ENCODE data around the gene RBM15.

Gene RBM15

DNA sequence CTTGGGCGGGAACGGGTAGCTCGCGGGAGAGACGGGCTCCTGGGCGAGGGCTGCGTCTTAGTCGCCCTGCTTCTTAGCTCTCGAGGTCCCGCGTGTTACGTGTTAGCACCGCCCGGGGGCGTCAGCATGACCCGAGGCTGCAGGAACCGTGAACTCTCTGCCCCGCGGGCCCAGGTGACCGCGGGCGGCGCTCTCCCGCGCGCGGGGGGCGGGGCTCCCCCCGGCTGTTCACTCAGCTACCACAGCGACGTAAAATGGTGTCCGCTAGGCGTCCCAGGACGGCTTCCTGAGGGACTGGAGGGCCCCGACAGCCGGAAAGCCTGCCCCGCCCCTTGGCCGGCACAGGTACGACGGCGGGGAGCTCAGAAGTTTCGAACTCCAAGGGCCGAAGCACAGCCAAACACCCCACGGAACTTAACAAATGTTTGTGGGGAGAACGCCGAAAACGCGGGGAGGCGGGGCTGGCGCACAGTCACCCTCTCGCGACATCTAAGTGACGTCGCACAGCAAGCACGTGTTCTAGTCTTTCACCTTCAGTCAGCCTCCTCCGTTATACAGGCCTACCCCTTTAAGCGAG is 780 bp upstream of the RBM15 start:
- ATAC-seq (peak; percentile 87), DNase-seq (peak; percentile 97)
- no peaks in the 10 kb centered on the region for H3K27me3 Mint-ChIP-seq
- H3K4me1 Mint-ChIP-seq: peaks cover 55% of the 10 kb centered on the region
- H3K9me3 Mint-ChIP-seq: no peaks in the 10 kb centered on the region
- peak overlapping the region in 1 of 2 donors; percentile 99 for H3K27ac Mint-ChIP-seq
- no peak overlapping the region for H3K4me3 Mint-ChIP-seq

DNA sequence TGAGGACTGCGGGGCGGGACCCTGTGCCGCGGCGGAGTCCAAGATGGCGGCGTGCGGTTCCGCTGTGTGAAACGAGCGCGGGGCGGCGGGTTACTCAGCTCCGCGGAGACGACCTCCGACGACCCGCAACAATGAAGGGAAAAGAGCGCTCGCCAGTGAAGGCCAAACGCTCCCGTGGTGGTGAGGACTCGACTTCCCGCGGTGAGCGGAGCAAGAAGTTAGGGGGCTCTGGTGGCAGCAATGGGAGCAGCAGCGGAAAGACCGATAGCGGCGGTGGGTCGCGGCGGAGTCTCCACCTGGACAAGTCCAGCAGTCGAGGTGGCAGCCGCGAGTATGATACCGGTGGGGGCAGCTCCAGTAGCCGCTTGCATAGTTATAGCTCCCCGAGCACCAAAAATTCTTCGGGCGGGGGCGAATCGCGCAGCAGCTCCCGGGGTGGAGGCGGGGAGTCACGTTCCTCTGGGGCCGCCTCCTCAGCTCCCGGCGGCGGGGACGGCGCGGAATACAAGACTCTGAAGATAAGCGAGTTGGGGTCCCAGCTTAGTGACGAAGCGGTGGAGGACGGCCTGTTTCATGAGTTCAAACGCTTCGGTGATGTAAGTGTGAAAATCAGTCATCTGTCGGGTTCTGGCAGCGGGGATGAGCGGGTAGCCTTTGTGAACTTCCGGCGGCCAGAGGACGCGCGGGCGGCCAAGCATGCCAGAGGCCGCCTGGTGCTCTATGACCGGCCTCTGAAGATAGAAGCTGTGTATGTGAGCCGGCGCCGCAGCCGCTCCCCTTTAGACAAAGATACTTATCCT is 430 bp downstream of the RBM15 start:
- peaks cover 66% of the 10 kb centered on the region for H3K4me1 Mint-ChIP-seq

GRCh38 chr1:110340207-110340468 is 961 bp downstream of the RBM15 start:
- ATAC-seq (no peak), DNase-seq (no peak)
- Mint-ChIP-seq H3K27ac (no peak overlapping the region), H3K27me3 (no peaks in the 10 kb centered on the region), H3K4me3 (no peak overlapping the region), H3K9me3 (no peaks in the 10 kb centered on the region), H3K4me1 (peaks cover 66% of the 10 kb centered on the region)

More for the DNA sequence above, 430 bp downstream of the RBM15 start:
- Mint-ChIP-seq H3K27me3 (no peaks in the 10 kb centered on the region), H3K27ac (no peak overlapping the region), H3K4me3 (no peak overlapping the region), H3K9me3 (no peaks in the 10 kb centered on the region)
- ATAC-seq (peak; percentile 13), DNase-seq (peak; percentile 52 to 76)

DNA sequence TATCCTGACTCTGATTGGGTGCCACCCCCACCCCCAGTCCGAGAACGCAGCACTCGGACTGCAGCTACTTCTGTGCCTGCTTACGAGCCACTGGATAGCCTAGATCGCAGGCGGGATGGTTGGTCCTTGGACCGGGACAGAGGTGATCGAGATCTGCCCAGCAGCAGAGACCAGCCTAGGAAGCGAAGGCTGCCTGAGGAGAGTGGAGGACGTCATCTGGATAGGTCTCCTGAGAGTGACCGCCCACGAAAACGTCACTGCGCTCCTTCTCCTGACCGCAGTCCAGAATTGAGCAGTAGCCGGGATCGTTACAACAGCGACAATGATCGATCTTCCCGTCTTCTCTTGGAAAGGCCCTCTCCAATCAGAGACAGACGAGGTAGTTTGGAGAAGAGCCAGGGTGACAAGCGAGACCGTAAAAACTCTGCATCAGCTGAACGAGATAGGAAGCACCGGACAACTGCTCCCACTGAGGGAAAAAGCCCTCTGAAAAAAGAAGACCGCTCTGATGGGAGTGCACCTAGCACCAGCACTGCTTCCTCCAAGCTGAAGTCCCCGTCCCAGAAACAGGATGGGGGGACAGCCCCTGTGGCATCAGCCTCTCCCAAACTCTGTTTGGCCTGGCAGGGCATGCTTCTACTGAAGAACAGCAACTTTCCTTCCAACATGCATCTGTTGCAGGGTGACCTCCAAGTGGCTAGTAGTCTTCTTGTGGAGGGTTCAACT is 2.1 kb downstream of the RBM15 start:
- ATAC-seq: no peak
- no peaks in the 10 kb centered on the region for H3K27me3 Mint-ChIP-seq
- H3K9me3 Mint-ChIP-seq: no peaks in the 10 kb centered on the region
- DNase-seq: no peak
- H3K4me1 Mint-ChIP-seq: peaks cover 68% of the 10 kb centered on the region
- no peak overlapping the region for H3K4me3 Mint-ChIP-seq
- H3K27ac Mint-ChIP-seq: peak overlapping the region; percentile 19 to 34

- H3K9me3 Mint-ChIP-seq: no peaks in the 10 kb centered on the region
- peaks cover 68% of the 10 kb centered on the region for H3K4me1 Mint-ChIP-seq
- no peak overlapping the region for H3K4me3 Mint-ChIP-seq
- H3K27me3 Mint-ChIP-seq: no peaks in the 10 kb centered on the region
- no peak for DNase-seq
- peak overlapping the region in 1 of 2 donors; percentile 34 for H3K27ac Mint-ChIP-seq
- ATAC-seq: no peak
These were observed 2.7 kb downstream of the RBM15 start for GRCh38 chr1:110341872-110342331.

DNA sequence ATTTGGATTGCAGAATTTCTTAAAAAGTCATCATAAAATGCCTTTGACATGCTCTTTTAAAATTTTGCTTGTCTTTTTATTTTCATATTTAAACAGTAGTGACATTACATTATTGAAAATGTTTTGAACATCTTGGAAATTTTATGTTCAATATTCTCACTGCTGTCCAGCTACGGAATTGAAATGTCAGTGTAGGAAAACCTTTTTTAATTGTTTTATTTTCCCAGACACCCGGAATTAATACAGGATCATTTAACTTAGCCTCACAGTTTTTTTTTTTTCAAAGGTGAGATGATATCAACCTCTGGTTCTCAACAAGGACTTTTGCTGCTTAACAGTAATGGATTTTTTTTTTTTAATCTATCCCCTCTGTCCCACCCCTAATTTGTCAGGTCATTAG is 4.1 kb downstream of the RBM15 start:
- no peaks in the 10 kb centered on the region for H3K9me3 Mint-ChIP-seq
- DNase-seq (no peak), ATAC-seq (no peak)
- no peak overlapping the region for H3K4me3 Mint-ChIP-seq
- H3K4me1 Mint-ChIP-seq: peaks cover 80% of the 10 kb centered on the region
- H3K27me3 Mint-ChIP-seq: no peaks in the 10 kb centered on the region
- peak overlapping the region; percentile 54 to 58 for H3K27ac Mint-ChIP-seq

GRCh38 chr1:110344152-110344551 is 5.0 kb downstream of the RBM15 start:
- ATAC-seq (no peak), DNase-seq (no peak)
- H3K4me3 Mint-ChIP-seq: no peak overlapping the region
- H3K4me1 Mint-ChIP-seq: peaks cover 89% of the 10 kb centered on the region
- peak overlapping the region in 1 of 2 donors; percentile 7 for H3K27ac Mint-ChIP-seq
- H3K27me3 Mint-ChIP-seq: no peaks in the 10 kb centered on the region
- no peaks in the 10 kb centered on the region for H3K9me3 Mint-ChIP-seq

DNA sequence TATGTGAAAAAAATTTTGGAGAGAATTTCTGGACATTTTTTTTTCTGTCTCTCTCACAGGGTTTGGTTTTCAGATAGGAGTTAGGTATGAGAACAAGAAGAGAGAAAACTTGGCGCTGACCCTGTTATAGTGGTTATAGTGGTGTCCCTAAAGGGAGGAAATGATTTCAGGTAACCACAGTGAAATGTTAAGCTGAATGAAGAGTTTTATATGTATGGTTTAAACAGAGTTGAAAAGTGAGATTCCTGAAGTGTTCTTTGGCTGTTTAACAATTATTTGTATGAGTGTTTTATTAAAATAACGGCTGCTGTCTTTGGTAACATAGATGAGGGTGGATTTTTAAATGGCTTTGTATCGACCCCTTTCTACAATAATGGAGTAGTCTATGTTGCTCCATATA is 6.3 kb downstream of the RBM15 start:
- Mint-ChIP-seq H3K4me3 (peak overlapping the region; percentile 41 to 78), H3K9me3 (no peaks in the 10 kb centered on the region), H3K27me3 (no peaks in the 10 kb centered on the region), H3K4me1 (peaks cover 91% of the 10 kb centered on the region), H3K27ac (no peak overlapping the region)
- ATAC-seq (peak; percentile 70), DNase-seq (no peak)

DNA sequence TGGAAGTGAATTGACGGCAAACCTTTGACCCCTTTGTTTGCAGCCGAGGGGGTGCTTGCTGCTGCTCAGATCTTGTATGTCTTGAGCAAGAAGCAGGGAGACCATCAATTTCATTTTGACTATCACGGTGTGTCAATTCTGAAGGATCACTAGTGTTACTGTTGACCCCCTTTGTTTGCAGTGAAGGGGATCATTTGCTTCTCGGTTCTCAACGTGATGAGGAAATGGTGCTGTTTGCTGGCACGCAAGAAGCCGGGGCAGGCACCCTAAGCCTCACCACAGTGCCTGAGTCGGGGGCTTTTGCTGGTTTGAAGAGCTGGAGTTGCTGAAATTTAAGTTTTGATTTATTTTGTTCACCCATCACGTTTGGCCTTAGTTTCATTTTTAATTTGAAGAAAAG is 7.5 kb downstream of the RBM15 start:
- no peak overlapping the region for H3K27ac Mint-ChIP-seq
- H3K4me1 Mint-ChIP-seq: peaks cover 91% of the 10 kb centered on the region
- no peak for ATAC-seq
- no peaks in the 10 kb centered on the region for H3K9me3 Mint-ChIP-seq
- H3K27me3 Mint-ChIP-seq: no peaks in the 10 kb centered on the region
- DNase-seq: no peak
- peak overlapping the region in 1 of 2 donors; percentile 61 for H3K4me3 Mint-ChIP-seq

GRCh38 chr1:110347182-110347893 is 8.2 kb downstream of the RBM15 start:
- H3K9me3 Mint-ChIP-seq: no peaks in the 10 kb centered on the region
- peak overlapping the region; percentile 48 to 61 for H3K4me3 Mint-ChIP-seq
- H3K4me1 Mint-ChIP-seq: peaks cover 85% of the 10 kb centered on the region
- no peak for ATAC-seq
- DNase-seq: no peak
- H3K27ac Mint-ChIP-seq: no peak overlapping the region
- no peaks in the 10 kb centered on the region for H3K27me3 Mint-ChIP-seq

DNA sequence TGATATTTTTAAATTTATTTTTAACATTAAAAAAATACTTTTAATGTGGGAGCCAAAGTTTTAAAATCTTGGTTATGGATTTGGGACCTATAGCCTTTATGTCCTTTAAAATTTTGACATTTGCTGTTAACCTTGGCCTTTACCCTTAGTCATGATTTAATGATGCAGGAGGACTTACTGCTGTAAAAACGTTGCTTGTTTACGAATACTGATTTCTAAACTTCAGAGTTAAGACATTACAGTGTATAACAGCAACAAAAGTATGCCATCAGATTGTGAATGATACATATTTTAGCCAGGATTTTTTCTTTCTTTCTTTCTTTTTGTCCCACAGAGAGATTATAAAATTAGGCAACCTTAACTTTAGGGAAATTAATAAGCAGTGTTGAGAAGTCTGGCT is 8.9 kb downstream of the RBM15 start:
- Mint-ChIP-seq H3K4me3 (peak overlapping the region in 1 of 2 donors; percentile 61), H3K27ac (no peak overlapping the region), H3K27me3 (no peaks in the 10 kb centered on the region), H3K9me3 (no peaks in the 10 kb centered on the region), H3K4me1 (peaks cover 79% of the 10 kb centered on the region)
- DNase-seq (no peak), ATAC-seq (no peak)

DNA sequence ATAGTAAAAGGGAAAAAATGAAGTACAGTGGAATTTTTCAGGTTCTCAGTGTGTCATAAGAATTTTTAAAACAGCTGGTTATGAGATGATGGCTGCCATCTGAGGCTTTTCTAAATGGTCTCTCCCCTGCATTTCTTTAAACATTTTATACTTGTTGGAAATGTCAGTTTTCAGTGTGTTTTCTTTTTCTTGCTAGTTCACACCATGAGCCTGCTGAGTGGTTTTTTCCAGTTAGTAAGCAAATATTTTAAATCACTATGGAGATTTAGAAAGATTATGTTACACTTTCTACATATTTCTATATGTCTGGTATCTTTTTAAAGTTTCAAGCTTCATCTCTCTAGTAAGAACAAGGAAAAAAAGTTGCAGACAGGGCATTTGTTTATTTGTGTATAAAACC is 9.6 kb downstream of the RBM15 start:
- H3K4me1 Mint-ChIP-seq: peaks cover 72% of the 10 kb centered on the region
- H3K4me3 Mint-ChIP-seq: peak overlapping the region in 1 of 2 donors; percentile 61
- no peak overlapping the region for H3K27ac Mint-ChIP-seq
- DNase-seq (no peak), ATAC-seq (no peak)
- H3K27me3 Mint-ChIP-seq: no peaks in the 10 kb centered on the region
- no peaks in the 10 kb centered on the region for H3K9me3 Mint-ChIP-seq

GRCh38 chr1:110350360-110350759 is 11.2 kb downstream of the RBM15 start:
- Mint-ChIP-seq H3K27ac (peak overlapping the region; percentile 9 to 85), H3K4me1 (peaks cover 66% of the 10 kb centered on the region), H3K27me3 (no peaks in the 10 kb centered on the region), H3K4me3 (peak overlapping the region in 1 of 2 donors; percentile 36), H3K9me3 (no peaks in the 10 kb centered on the region)
- ATAC-seq (peak; percentile 31), DNase-seq (no peak)

DNA sequence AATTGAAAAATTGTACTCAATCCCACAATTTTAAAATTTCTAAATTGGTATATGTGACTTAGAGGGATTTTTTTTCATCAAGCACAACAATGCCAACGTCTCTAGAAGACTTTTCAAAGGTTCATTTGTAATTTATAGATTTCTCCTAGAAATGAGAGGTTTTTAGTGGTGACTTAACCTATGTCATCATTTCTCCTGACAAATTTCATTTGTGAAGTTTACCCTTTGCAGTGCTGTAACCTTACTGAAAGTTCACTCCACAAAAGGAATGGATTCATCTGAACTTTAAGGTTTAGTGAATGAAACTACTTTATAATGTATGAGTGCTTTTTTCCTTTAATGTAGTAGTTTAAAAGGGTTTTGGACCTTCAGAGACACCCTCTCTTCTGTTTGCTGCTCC is 16.1 kb downstream of the RBM15 start:
- DNase-seq: no peak
- no peaks in the 10 kb centered on the region for H3K27me3 Mint-ChIP-seq
- H3K4me3 Mint-ChIP-seq: no peak overlapping the region
- H3K4me1 Mint-ChIP-seq: peaks cover 33% of the 10 kb centered on the region
- no peaks in the 10 kb centered on the region for H3K9me3 Mint-ChIP-seq
- H3K27ac Mint-ChIP-seq: no peak overlapping the region
- no peak for ATAC-seq

DNA sequence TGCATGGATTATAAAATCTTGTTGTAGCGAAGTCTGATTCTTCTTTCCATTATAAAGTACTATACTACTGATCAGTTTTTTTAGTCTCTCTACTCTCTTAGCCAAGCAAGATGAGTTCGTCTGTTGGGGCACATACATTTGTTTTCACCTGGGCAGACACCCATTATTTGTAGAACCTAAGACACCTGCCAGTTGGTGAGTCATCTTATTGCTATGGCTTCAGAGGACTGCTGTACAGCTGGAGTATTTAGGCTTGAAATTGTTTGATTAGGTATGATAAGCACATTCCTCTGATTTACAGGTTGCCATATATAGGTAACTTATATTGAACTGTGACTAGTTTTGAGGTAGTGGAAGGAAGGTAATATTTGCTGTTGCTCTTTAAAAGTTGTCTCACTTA is 17.2 kb downstream of the RBM15 start:
- no peaks in the 10 kb centered on the region for H3K9me3 Mint-ChIP-seq
- peaks cover 23% of the 10 kb centered on the region for H3K4me1 Mint-ChIP-seq
- ATAC-seq (no peak), DNase-seq (no peak)
- H3K27me3 Mint-ChIP-seq: no peaks in the 10 kb centered on the region
- no peak overlapping the region for H3K27ac Mint-ChIP-seq
- no peak overlapping the region for H3K4me3 Mint-ChIP-seq

GRCh38 chr1:110360431-110360830 is 21.3 kb downstream of the RBM15 start:
- no peaks in the 10 kb centered on the region for H3K9me3 Mint-ChIP-seq
- no peak overlapping the region for H3K27ac Mint-ChIP-seq
- no peak overlapping the region for H3K4me3 Mint-ChIP-seq
- H3K4me1 Mint-ChIP-seq: peaks cover 12% of the 10 kb centered on the region
- no peaks in the 10 kb centered on the region for H3K27me3 Mint-ChIP-seq
- no peak for DNase-seq
- no peak for ATAC-seq

Measured in stimulated activated naive CD8-positive, alpha-beta T cell treated with anti-CD3 and anti-CD28 coated beads, Interleukin-15, amount 100 ng/mL, for 72 hours (primary cell).